Stomach (tissue), 9 donors: Measurements from ENCODE around the gene POM121L2. TPM values are rescaled to one million over a fixed set of nuclear protein-coding genes. Genes with fewer than 3 reads are reported as not detected.

ENCODE experiments used
- DNase-seq, 2 donors: peaks; one replicate each; pipeline versions ENCODE4 v3.0.0 to v3.0.0-alpha.2; 2013 to 2019
- H3K27ac ChIP-seq, 5 donors: fragments of 200-600 bp in 4 of 5; sonication (generic) in 4 of 5; one replicate each; pipeline ENCODE4 v1.5.1; 2013 to 2019; ENCODE audit warnings: mild to moderate bottlenecking in 1 of 5, moderate library complexity in 1 of 5
- H3K27me3 ChIP-seq, 3 donors: fragments of 200-600 bp; sonication (generic); one replicate each; pipeline ENCODE4 v1.5.1; 2017 to 2019; ENCODE audit warnings: mixed run types in 1 of 3
- H3K36me3 ChIP-seq, 4 donors: fragments of 200-600 bp; sonication (generic); 1 replicate in 3 of 4; 2 replicates in 1 of 4; pipeline ENCODE4 v1.5.1; 2016 to 2019
- H3K4me1 ChIP-seq, 4 donors: fragments of 200-600 bp; sonication (generic); one replicate each; pipeline ENCODE4 v1.5.1; 2016 to 2019
- H3K4me3 ChIP-seq, 4 donors: fragments of 200-600 bp; sonication (generic) in 3 of 4; one replicate each; pipeline ENCODE4 v1.5.1; 2016 to 2019; ENCODE audit warnings: mild to moderate bottlenecking in 1 of 4
- H3K9me3 ChIP-seq, 4 donors: fragments of 200-600 bp; sonication (generic); one replicate each; pipeline ENCODE4 v1.5.1; 2016 to 2019
- EP300 ChIP-seq: sonication (generic); formaldehyde crosslinking; IDR thresholded peaks from one replicate; pipeline ENCODE4 v1.6.1; 2017; ENCODE audit warnings: antibody characterized with exemption
- POLR2A ChIP-seq, 4 donors: fragments of 450-650 bp; IDR thresholded peaks; one replicate each; pipeline ENCODE4 v1.6.1; 2016; ENCODE audit warnings: antibody characterized with exemption in 4 of 4, control low read depth in 2 of 4, mild to moderate bottlenecking in 1 of 4, moderate library complexity in 1 of 4
- POLR2AphosphoS5 ChIP-seq, 3 donors: sonication (generic); formaldehyde crosslinking; IDR thresholded peaks; one replicate each; pipeline ENCODE4 v1.6.1; 2016; ENCODE audit warnings: antibody characterized with exemption in 3 of 3
- WGBS, 5 donors: extraction: QIAGEN DNeasy Blood & Tissue Kit in 3 of 5; methylation state at CpG; one replicate each; pipeline versions ENCODE4 v1.1.5 to v1.1.7; 2013 to 2018; 5-methylcytosine and 5-hydroxymethylcytosine counted together
- intact Hi-C: fragments of 100-400 bp; cut with DNase I; formaldehyde crosslinking; loops from one replicate; pipeline ENCODE4 v1.15.1; 2023; ENCODE audit warnings: low total_unique reads
- polyA plus RNA-seq, 3 donors: library from polyadenylated mRNA; stranded (reverse); fragments of 200-250 nt; gene quantifications; one replicate each; pipeline ENCODE4 v1.2.3, GENCODE V29; 2013
- total RNA-seq, 5 donors: library from RNA; depleted of rRNA; stranded (reverse); fragments of >200 nt; gene quantifications; one replicate each; pipeline versions ENCODE4 v1.1.0 to v1.2.3, GENCODE V29; 2014 to 2016
- TF ChIP-seq, protein P1 (sequence below), 7 experiments: fragments of 450-650 bp in 4 of 7; fragments of 200-600 bp in 3 of 7; sonication (generic) in 3 of 7; IDR thresholded peaks; one replicate each; pipeline ENCODE4 v1.5.1; 2016 to 2019; ENCODE audit warnings: antibody characterized with exemption in 7 of 7, control low read depth in 2 of 7, mild to moderate bottlenecking in 1 of 7
- donor health status: healthy with polysubstance abuse.
- donor health status: Bipolar disorder and iron deficiency.
- donor health status: healthy.

The POM121L2 gene
- total and polyA plus RNA-seq, 8 donors: not detected

DNA sequence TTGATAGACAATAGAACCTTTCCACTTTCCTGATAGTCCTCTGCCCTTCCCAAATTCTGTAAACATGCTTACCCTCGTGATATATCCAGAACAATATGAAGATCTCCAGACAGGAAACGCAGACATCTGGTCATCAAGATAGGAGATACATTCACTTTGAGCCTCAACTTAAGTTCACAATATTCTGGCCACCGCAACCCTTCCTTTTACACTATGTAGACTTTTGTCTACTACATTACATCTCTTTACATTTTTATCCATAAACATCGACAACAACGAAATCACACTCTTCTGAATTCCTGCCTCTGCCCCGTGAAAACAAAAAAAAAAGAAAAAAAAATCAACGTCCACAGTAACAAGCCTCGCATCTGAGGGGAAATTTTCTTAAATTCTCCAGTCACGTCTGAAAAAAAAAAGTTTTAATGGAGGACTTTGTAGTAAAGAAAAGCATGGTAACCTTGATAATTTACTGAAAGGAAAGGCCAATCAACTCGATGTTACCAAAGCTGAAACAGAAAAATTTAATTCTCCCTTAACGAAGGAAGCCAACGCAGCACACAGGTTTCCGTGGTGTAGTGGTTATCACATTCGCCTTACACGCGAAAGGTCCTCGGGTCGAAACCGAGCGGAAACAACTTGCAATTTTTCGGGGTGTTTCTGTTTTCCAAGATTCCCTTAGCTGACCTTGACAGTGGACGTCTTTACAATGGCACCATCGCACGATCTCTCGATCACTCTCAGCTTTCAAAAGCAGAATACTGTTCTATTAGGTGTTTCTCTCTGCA lies 21.8 kb downstream of the POM121L2 start:
- intact Hi-C loops: no loop called here
- Histone ChIP-seq H3K4me3 (no peak overlapping the region), H3K27ac (no peak overlapping the region), H3K4me1 (peaks cover 0 to 5% (median under 1%) of the 10 kb centered on the region in 4 donors), H3K27me3 (peaks cover 26 to 100% (median 90%) of the 10 kb centered on the region in 3 donors), H3K36me3 (no peaks in the 10 kb centered on the region), H3K9me3 (peaks cover 0 to 68% (median 46%) of the 10 kb centered on the region in 4 donors)
- no peak for DNase-seq
- TF ChIP-seq POLR2A (IDR thresholded peaks at IDR 0.05): no peak
- TF ChIP-seq, protein P1, sequence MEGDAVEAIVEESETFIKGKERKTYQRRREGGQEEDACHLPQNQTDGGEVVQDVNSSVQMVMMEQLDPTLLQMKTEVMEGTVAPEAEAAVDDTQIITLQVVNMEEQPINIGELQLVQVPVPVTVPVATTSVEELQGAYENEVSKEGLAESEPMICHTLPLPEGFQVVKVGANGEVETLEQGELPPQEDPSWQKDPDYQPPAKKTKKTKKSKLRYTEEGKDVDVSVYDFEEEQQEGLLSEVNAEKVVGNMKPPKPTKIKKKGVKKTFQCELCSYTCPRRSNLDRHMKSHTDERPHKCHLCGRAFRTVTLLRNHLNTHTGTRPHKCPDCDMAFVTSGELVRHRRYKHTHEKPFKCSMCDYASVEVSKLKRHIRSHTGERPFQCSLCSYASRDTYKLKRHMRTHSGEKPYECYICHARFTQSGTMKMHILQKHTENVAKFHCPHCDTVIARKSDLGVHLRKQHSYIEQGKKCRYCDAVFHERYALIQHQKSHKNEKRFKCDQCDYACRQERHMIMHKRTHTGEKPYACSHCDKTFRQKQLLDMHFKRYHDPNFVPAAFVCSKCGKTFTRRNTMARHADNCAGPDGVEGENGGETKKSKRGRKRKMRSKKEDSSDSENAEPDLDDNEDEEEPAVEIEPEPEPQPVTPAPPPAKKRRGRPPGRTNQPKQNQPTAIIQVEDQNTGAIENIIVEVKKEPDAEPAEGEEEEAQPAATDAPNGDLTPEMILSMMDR (IDR thresholded peaks at IDR 0.05): no peak
- TF ChIP-seq EP300: no peak
- no peak for TF ChIP-seq POLR2AphosphoS5 (IDR thresholded peaks at IDR 0.05)
- WGBS, 5 donors: 6 to 10% (median 8%) methylated on average over 25 of the region's 25 CpGs

DNA sequence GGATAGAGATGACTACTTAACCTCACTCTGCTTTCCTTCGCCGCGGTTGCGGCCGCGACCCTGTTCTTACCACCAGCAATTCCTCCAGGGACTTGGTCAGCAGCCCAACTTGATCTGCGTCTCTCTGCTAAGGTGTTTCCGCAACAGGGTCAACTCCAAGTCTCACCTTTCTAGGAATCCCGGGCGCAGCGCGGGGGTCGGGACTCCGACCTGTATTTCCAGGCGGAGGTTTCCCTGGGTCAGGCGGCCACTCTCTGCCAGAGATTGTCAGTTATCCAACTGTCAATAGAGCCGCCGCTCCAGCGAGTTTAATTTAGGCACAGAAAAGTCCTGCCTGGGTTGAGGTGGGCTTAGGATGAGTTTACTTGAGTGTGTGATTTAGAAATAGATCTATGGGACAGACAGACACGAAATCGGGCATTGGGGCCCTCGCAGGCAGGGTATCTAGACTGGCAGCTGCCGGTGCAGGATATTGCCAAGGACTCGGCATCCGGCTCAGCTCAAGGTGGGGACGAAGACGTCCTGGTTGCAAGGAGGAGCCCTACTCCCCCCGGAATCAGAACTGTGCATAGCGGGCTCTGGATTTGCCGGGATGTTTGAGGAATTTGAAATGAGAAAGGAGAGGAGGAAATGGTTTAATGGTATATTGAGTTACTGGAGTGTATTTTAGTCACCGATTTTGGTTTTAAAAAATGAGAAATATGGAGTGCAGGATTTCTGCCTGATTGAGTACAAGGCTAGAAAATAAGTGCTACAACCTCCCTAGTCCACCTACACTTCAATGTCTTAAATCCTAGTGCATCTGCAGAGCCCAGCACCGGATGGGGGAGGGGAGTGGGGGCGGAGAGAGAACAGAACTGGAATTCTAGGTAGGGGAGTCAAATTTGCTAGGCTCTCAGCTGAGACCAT lies 23.7 kb downstream of the POM121L2 start:
- H3K36me3 ChIP-seq: no peaks in the 10 kb centered on the region
- peaks cover 21 to 100% (median 96%) of the 10 kb centered on the region in 3 donors for H3K27me3 ChIP-seq
- H3K27ac ChIP-seq: no peak overlapping the region
- intact Hi-C loops: no loop called here
- TF ChIP-seq POLR2AphosphoS5 (IDR thresholded peaks at IDR 0.05) (no peak), POLR2A (IDR thresholded peaks at IDR 0.05) (no peak), EP300 (no peak)
- TF ChIP-seq, protein P1 (IDR thresholded peaks at IDR 0.05): no peak
- no peak overlapping the region for H3K4me3 ChIP-seq
- DNase-seq: no peak
- 4 to 7% (median 6%) methylated on average over 32 to 33 of the region's 33 CpGs for WGBS, 5 donors
- peaks cover 0 to 79% (median 49%) of the 10 kb centered on the region in 4 donors for H3K9me3 ChIP-seq
- H3K4me1 ChIP-seq: peaks cover 0 to 5% (median 0%) of the 10 kb centered on the region in 4 donors

DNA sequence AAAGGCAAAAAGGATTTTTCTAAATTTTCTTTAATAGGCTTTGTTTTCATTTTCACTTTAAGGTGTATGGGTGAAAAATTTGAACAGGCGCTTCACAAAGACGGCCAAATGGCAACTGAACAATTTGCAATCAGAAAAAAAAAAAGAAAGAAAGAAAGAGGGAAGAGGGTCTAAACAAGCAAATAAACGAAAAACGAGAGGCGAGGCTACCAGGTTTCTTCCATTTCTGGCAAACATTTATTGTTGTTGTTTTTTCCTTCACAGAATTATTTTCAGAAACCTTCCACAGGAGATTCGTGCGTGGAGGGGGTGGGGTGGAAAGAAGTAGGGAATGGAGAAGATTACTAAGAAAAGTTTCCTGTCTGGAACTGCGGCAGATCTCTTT lies 24.3 kb downstream of the POM121L2 start:
- Histone ChIP-seq H3K9me3 (peaks cover 0 to 80% (median 51%) of the 10 kb centered on the region in 4 donors), H3K27me3 (peaks cover 25 to 100% (median 97%) of the 10 kb centered on the region in 3 donors), H3K4me3 (no peak overlapping the region), H3K36me3 (no peaks in the 10 kb centered on the region), H3K27ac (no peak overlapping the region), H3K4me1 (peaks cover 0 to 5% (median 0%) of the 10 kb centered on the region in 4 donors)
- TF ChIP-seq, protein P1 (IDR thresholded peaks at IDR 0.05): no peak
- TF ChIP-seq POLR2AphosphoS5 (IDR thresholded peaks at IDR 0.05) (no peak), POLR2A (IDR thresholded peaks at IDR 0.05) (no peak), EP300 (no peak)
- DNase-seq: no peak
- intact Hi-C loops: no loop called here
- 6 to 9% (median 7%) methylated on average over 8 of the region's 8 CpGs for WGBS, 5 donors

DNA sequence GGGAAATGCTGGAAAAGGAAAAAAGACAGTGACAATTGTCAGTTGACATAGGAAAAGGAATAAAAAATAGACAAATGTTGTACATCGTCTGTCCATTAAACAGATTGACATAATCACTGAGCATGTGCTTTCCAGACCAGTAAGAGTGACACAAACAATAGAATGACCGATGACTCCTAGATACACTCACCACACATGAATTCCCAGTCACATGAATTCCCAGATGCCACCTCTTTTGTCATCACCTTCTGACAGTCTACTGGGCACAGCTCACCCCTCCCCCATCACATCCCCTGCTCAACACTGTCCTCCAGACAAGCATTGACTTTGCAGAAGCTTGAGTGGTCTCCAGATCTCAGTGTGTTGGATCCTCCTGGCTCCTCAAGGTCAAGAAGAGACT lies 25.9 kb downstream of the POM121L2 start:
- DNase-seq: no peak
- Histone ChIP-seq H3K4me3 (no peak overlapping the region), H3K36me3 (no peaks in the 10 kb centered on the region), H3K4me1 (peaks cover 0 to 5% (median 0%) of the 10 kb centered on the region in 4 donors), H3K9me3 (peaks cover 0 to 67% (median 43%) of the 10 kb centered on the region in 4 donors), H3K27ac (no peak overlapping the region), H3K27me3 (peaks cover 19 to 100% (median 92%) of the 10 kb centered on the region in 3 donors)
- WGBS, 5 donors: 80 to 85% (median 83%) methylated on average over 2 of the region's 2 CpGs
- intact Hi-C loops: no loop called here
- TF ChIP-seq POLR2AphosphoS5 (IDR thresholded peaks at IDR 0.05): no peak
- no peak for TF ChIP-seq POLR2A (IDR thresholded peaks at IDR 0.05)
- no peak for TF ChIP-seq EP300
- TF ChIP-seq, protein P1 (IDR thresholded peaks at IDR 0.05): no peak
